Duodenal mucosa (tissue), 2 donors: ENCODE data around the gene AKR1C2.
"Not testable (repeated sequence)": the region's sequence is repeated elsewhere in the genome, so short reads cannot be mapped to it uniquely, and the experiment has no call there.

ENCODE experiments used
- H3K27ac ChIP-seq: one replicate; pipeline ENCODE4 v1.7.0; 2013; ENCODE audit warnings: low read depth, low read length
- H3K27me3 ChIP-seq, 2 donors: one replicate each; pipeline ENCODE4 v1.7.0; 2013; ENCODE audit warnings: low read length in 2 of 2, control low read depth in 1 of 2; ENCODE audit not compliant: insufficient read depth in 2 of 2, control insufficient read depth in 1 of 2
- H3K36me3 ChIP-seq, 2 donors: one replicate each; pipeline ENCODE4 v1.7.0; 2013; ENCODE audit warnings: low read length in 2 of 2, control low read depth in 1 of 2; ENCODE audit not compliant: insufficient read depth in 2 of 2, control insufficient read depth in 1 of 2
- H3K4me1 ChIP-seq, 2 donors: one replicate each; pipeline ENCODE4 v1.7.0; 2013; ENCODE audit warnings: low read length in 2 of 2, control low read depth in 1 of 2; ENCODE audit not compliant: insufficient read depth in 2 of 2, control insufficient read depth in 1 of 2
- H3K4me3 ChIP-seq, 2 donors: one replicate each; pipeline ENCODE4 v1.7.0; 2013; ENCODE audit warnings: low read length in 2 of 2, low read depth in 1 of 2
- H3K9ac ChIP-seq, 2 donors: one replicate each; pipeline ENCODE4 v1.7.0; 2013; ENCODE audit warnings: low read length in 2 of 2, low read depth in 1 of 2
- H3K9me3 ChIP-seq, 2 donors: one replicate each; pipeline ENCODE4 v1.7.0; 2013; ENCODE audit warnings: low read length in 2 of 2, control low read depth in 1 of 2; ENCODE audit not compliant: control insufficient read depth in 1 of 2

Gene AKR1C2

DNA sequence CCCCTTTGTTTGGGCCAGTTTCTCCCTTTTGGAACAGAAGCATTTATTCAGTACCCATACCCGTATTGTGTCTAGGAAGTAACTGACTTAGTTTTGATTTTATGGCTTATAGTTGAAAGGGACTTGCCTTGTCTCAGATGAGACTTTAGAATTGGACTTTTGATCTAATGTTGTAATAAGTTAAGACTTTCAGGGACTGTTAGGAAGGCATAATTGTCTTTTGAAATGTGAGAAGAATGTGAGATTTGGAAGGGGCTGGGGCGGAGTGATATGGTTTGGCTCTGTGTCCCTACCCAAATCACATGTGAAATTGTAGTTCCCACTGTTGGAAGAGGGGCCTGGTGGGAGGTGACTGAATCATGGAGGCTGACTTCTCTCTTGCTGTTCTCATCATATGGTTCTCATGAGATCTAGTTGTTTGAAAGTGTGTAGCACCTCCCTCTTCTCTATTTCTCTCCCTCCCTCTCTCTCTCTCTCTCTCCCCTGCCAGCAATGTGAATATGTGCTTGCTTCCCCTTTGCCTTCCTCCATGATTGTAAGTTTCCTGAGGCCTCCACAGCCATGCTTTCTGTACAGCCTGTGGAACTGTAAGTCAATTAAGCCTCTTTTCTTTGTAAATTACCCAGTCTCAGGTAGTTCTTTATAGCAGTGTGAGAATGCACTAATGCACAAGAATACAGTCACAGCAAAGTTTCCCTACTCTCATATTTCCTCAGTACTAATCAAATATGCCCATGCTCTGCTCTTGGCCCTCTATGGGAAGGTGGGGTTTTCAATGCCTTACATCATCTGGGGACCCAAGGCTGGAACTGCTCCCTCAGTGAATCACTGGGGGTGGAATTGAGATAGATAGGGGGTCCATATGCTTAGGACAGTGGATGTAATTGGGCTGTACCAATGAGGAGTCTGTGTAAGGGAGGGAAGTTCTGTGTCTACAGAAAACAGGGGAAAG, 57.6 kb downstream of the AKR1C2 start:
- Histone ChIP-seq H3K4me3 (no peak overlapping the region), H3K36me3 (no peaks in the 10 kb centered on the region), H3K27ac (no peak overlapping the region), H3K4me1 (peaks cover 20 to 25% of the 10 kb centered on the region in 2 donors), H3K27me3 (no peaks in the 10 kb centered on the region), H3K9me3 (no peaks in the 10 kb centered on the region), H3K9ac (no peak overlapping the region)

DNA sequence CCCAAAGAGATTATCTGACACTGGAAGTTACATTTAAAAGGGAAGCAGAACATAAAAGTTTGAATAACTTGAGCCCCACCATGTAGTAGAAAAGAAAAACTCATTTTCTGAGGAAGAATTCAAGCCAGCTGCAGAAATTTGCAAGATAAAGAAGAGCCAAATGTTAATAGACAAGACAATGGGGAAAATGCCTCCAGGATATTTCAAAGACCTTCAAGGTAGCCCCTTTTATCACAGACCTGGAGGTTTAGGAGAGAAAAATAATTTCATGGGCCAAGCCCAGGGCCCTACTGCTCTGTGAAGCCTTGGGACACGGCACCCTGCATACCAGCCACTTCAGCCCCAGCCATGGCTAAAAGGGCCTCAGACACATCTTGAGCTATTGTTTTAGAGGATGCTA, 58.8 kb downstream of the AKR1C2 start:
- no peak overlapping the region for H3K4me3 ChIP-seq
- no peaks in the 10 kb centered on the region for H3K27me3 ChIP-seq
- H3K36me3 ChIP-seq, result no peaks in the 10 kb centered on the region
- H3K27ac ChIP-seq, result no peak overlapping the region
- peaks cover 20 to 25% of the 10 kb centered on the region in 2 donors for H3K4me1 ChIP-seq
- H3K9ac ChIP-seq, result no peak overlapping the region
- H3K9me3 ChIP-seq, result no peaks in the 10 kb centered on the region

DNA sequence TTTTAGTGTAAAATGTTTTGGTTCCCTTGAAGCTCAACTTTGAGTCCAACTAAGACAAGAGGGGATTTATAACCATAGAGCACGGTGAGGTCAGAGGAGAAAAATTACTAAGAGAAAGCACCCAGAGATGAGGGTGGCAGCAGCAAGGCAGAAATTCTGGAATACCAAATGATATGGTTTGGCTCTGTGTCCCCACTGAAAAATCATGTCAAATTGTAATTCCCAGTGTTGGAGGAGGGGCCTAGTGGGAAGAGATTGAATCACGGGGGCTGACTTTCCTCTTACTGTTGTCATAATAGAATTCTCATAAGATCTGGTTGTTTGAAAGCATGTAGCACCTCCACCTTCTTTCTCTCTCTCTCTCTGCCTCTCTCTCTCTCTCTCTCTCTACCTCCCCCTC, 59.8 kb downstream of the AKR1C2 start:
- no peaks in the 10 kb centered on the region for H3K9me3 ChIP-seq
- H3K27ac ChIP-seq, result no peak overlapping the region
- no peak overlapping the region for H3K9ac ChIP-seq
- H3K4me1 ChIP-seq, result peaks cover 27 to 31% of the 10 kb centered on the region in 2 donors
- no peak overlapping the region for H3K4me3 ChIP-seq
- H3K36me3 ChIP-seq, result no peaks in the 10 kb centered on the region
- H3K27me3 ChIP-seq, result no peaks in the 10 kb centered on the region

- H3K9me3 ChIP-seq, H3K4me3 ChIP-seq, H3K27ac ChIP-seq, H3K36me3 ChIP-seq, H3K27me3 ChIP-seq, H3K9ac ChIP-seq: not testable (repeated sequence)
- H3K4me1 ChIP-seq, result peaks cover 27 to 28% of the 10 kb centered on the region in 2 donors
Measured at GRCh38 chr10:4943416-4943815, 60.2 kb downstream of the AKR1C2 start.

GRCh38 chr10:4942931-4943330, 60.7 kb downstream of the AKR1C2 start:
- not testable (repeated sequence) for H3K27ac ChIP-seq, H3K36me3 ChIP-seq, H3K27me3 ChIP-seq, H3K9me3 ChIP-seq, H3K4me3 ChIP-seq, H3K9ac ChIP-seq
- H3K4me1 ChIP-seq, result peaks cover 23% of the 10 kb centered on the region in 2 donors

DNA sequence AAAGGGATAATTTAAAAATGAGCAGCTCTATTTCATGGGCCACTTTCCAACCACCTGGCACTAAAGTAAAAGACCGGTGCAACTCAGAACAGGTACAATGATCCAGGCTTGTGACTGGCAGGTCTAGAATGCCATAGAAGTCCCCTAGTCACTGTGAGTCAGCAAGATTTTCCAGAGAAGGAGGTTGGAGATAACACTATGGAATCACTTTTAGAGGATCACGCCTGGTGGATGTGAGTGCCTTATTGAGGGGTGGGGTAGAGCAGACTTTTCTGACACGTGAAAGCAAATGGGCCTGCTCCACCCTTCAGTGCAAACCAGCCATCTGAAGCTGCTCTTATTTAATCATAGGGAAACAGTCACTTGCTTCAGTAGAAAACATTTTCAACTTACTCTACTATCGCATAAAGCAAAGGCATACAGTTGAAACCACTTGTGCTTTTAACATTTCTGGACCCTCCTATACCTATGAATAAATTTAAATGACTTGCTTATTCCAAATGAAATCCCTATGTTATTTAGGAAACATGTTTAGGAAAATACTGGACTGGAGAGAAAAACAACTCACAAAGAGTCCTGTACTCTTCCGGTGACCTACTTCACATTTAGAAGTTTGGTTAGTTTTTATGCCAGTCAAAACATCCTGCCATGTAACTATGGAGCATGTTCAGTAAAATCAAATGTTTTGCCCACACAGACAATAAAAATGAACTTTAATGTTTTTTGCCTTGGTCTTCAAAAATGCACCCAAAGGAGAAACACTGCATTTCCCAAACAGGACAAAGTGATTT, 61.9 kb downstream of the AKR1C2 start:
- Histone ChIP-seq H3K4me1 (peaks cover 13 to 19% of the 10 kb centered on the region in 2 donors), H3K9me3 (no peaks in the 10 kb centered on the region), H3K4me3 (no peak overlapping the region), H3K9ac (no peak overlapping the region), H3K27ac (no peak overlapping the region), H3K36me3 (no peaks in the 10 kb centered on the region), H3K27me3 (no peaks in the 10 kb centered on the region)

- H3K27me3 ChIP-seq, H3K9me3 ChIP-seq, H3K4me3 ChIP-seq, H3K36me3 ChIP-seq, H3K27ac ChIP-seq, H3K9ac ChIP-seq: not testable (repeated sequence)
- H3K4me1 ChIP-seq, result peaks cover 9 to 13% of the 10 kb centered on the region in 2 donors
Measured at GRCh38 chr10:4940909-4941308, 62.7 kb downstream of the AKR1C2 start.

- H3K4me3 ChIP-seq, H3K4me1 ChIP-seq, H3K36me3 ChIP-seq, H3K27me3 ChIP-seq, H3K9me3 ChIP-seq, H3K27ac ChIP-seq, H3K9ac ChIP-seq: not testable (repeated sequence)
Measured at GRCh38 chr10:4940073-4940428, 63.6 kb downstream of the AKR1C2 start.

- no peaks in the 10 kb centered on the region for H3K9me3 ChIP-seq
- H3K9ac ChIP-seq, result no peak overlapping the region
- peaks cover 7 to 13% of the 10 kb centered on the region in 2 donors for H3K4me1 ChIP-seq
- H3K27me3 ChIP-seq, result no peaks in the 10 kb centered on the region
- H3K36me3 ChIP-seq, result no peaks in the 10 kb centered on the region
- H3K27ac ChIP-seq, result no peak overlapping the region
- H3K4me3 ChIP-seq, result no peak overlapping the region
Measured at GRCh38 chr10:4939224-4940072, 64.2 kb downstream of the AKR1C2 start.
